K562 (cell line): ENCODE measurements around the gene NR5A2. TPM values are rescaled to one million over a fixed set of nuclear protein-coding genes. Genes with fewer than 3 reads are reported as not detected.

Experiments
- ATF1 ChIP-seq, 2 experiments: fragments of 450-650 bp in 1 of 2; IDR thresholded peaks; 2 replicates each; pipeline ENCODE4 v1.6.1; 2016; ENCODE audit warnings: missing compliant biosample characterization in 1 of 2, missing genetic modification characterization in 1 of 2
- CREM ChIP-seq: IDR thresholded peaks from 2 replicates; pipeline ENCODE4 v1.6.1; 2014; ENCODE audit warnings: antibody characterized with exemption, low read depth
- DPF2 ChIP-seq: fragments of 450-650 bp; IDR thresholded peaks from 2 replicates; pipeline ENCODE4 v1.6.1; 2016
- EGR1 ChIP-seq: fragments of 450-650 bp; conservative IDR thresholded peaks from 2 replicates; pipeline ENCODE4 v1.6.1; 2017; ENCODE audit warnings: mild to moderate bottlenecking
- ESRRA ChIP-seq: fragments of 450-650 bp; IDR thresholded peaks from 2 replicates; pipeline ENCODE4 v1.6.1; 2014; ENCODE audit warnings: low read depth, mild to moderate bottlenecking, moderate library complexity, borderline replicate concordance
- FOXA1 ChIP-seq: fragments of 450-650 bp; IDR thresholded peaks from 2 replicates; pipeline ENCODE4 v1.6.1; 2016; ENCODE audit warnings: mild to moderate bottlenecking, borderline replicate concordance
- FOXJ2 ChIP-seq: fragments of 200-800 bp; sonication (Bioruptor generic); IDR thresholded peaks from 2 replicates; pipeline ENCODE4 v1.6.1; 2016; ENCODE audit warnings: missing genetic modification characterization, missing compliant biosample characterization
- HIVEP1 ChIP-seq: fragments of 250-450 bp; sonication (Bioruptor Pico); IDR thresholded peaks from 2 replicates; pipeline ENCODE4 v1.4.0; 2020; ENCODE audit warnings: mild to moderate bottlenecking
- HNRNPH1 ChIP-seq: fragments of 200-400 bp; formaldehyde crosslinking; optimal IDR thresholded peaks from 2 replicates; pipeline ENCODE3; 2017; ENCODE audit warnings: low read depth, mild to moderate bottlenecking, low read length, moderate library complexity
- KDM2B ChIP-seq: fragments of 250-450 bp; sonication (Bioruptor Pico); IDR thresholded peaks from 2 replicates; pipeline ENCODE4 v1.8.0; 2021; ENCODE audit warnings: mild to moderate bottlenecking, moderate library complexity
- MXI1 ChIP-seq: IDR thresholded peaks from 2 replicates; pipeline ENCODE4 v1.6.1; 2011; ENCODE audit warnings: low read depth, mild to moderate bottlenecking, improper control_type of control experiment, low read length
- NCOA4 ChIP-seq: fragments of 450-650 bp; IDR thresholded peaks from 2 replicates; pipeline ENCODE4 v1.6.1; 2018; ENCODE audit warnings: mild to moderate bottlenecking; ENCODE audit not compliant: partially characterized antibody
- NFRKB ChIP-seq: fragments of 450-650 bp; IDR thresholded peaks from 2 replicates; pipeline ENCODE4 v1.6.1; 2016; ENCODE audit warnings: low read depth
- NKRF ChIP-seq: fragments of 450-650 bp; IDR thresholded peaks from 2 replicates; pipeline ENCODE4 v1.6.1; 2016; ENCODE audit warnings: borderline replicate concordance
- PHF20 ChIP-seq: fragments of 450-650 bp; IDR thresholded peaks from 2 replicates; pipeline ENCODE4 v1.6.1; 2018; ENCODE audit not compliant: partially characterized antibody
- SMAD2 ChIP-seq: fragments of 150-350 bp; IDR thresholded peaks from 2 replicates; pipeline ENCODE4 v1.6.1; 2014; ENCODE audit warnings: low read depth, mild to moderate bottlenecking, low read length
- SNAPC5 ChIP-seq: fragments of 250-450 bp; sonication (Bioruptor Pico); IDR thresholded peaks from 2 replicates; pipeline ENCODE4 v1.8.0; 2021; ENCODE audit warnings: moderate library complexity, mild to moderate bottlenecking, inconsistent platforms
- SRSF1 ChIP-seq: fragments of 200-400 bp; formaldehyde crosslinking; IDR thresholded peaks from 2 replicates; pipeline ENCODE4 v1.6.1; 2017; ENCODE audit warnings: mild to moderate bottlenecking, low read depth, low read length, moderate library complexity
- STAT6 ChIP-seq: sonication (generic); formaldehyde crosslinking; IDR thresholded peaks from 2 replicates; pipeline ENCODE4 v1.8.1; 2023; ENCODE audit warnings: mild to moderate bottlenecking, missing genetic modification reagents
- TCF7 ChIP-seq: sonication (generic); IDR thresholded peaks from 2 replicates; pipeline ENCODE4 v1.6.1; 2016; ENCODE audit warnings: antibody characterized with exemption, borderline replicate concordance
- YY1 ChIP-seq, 3 experiments: IDR thresholded peaks; 2 replicates each; pipeline ENCODE4 v1.6.1; 2011; ENCODE audit warnings: low read length in 2 of 3, mild to moderate bottlenecking in 2 of 3, moderate library complexity in 2 of 3, borderline replicate concordance in 1 of 3, control low read depth in 1 of 3, low read depth in 1 of 3; ENCODE audit not compliant: insufficient read depth in 3 of 3, insufficient replicate concordance in 2 of 3, control insufficient read depth in 1 of 3, insufficient read length in 1 of 3; ENCODE audit errors: extremely low read depth in 1 of 3
- ZNF639 ChIP-seq, 2 experiments: fragments of 200-800 bp in 1 of 2; sonication (Bioruptor generic) in 1 of 2; sonication (generic) in 1 of 2; formaldehyde crosslinking in 1 of 2; IDR thresholded peaks in 1 of 2; conservative IDR thresholded peaks in 1 of 2; 2 replicates each; pipeline versions ENCODE4 v1.5.0 to v1.6.1; 2016 to 2020; ENCODE audit warnings: missing compliant biosample characterization in 1 of 2, missing genetic modification characterization in 1 of 2, missing genetic modification reagents in 1 of 2
- ZNF75A ChIP-seq: fragments of 450-650 bp; formaldehyde crosslinking; IDR thresholded peaks from 2 replicates; pipeline ENCODE4 v1.4.0; 2020; ENCODE audit warnings: mild to moderate bottlenecking
- ZNF785 ChIP-seq: fragments of 250-450 bp; sonication (Bioruptor Pico); IDR thresholded peaks from 2 replicates; pipeline ENCODE4 v1.4.0; 2020; ENCODE audit warnings: mild to moderate bottlenecking
- polyA plus RNA-seq, 8 experiments: library from polyadenylated mRNA; depleted of rRNA in 4 of 8; stranded (reverse) in 5 of 8; unstranded in 3 of 8; fragments of >200 nt; fragmentation: Nextera tagmentation in 2 of 8; fragmentation: Illumina TruSeq in 1 of 8; extraction: Ambion mirVana in 2 of 8; extraction: Trizol in 1 of 8; gene quantifications; 2 replicates each; pipeline versions ENCODE4 v1.2.1 to v1.2.3, GENCODE V29; 2011 to 2014; ENCODE audit warnings: inconsistent platforms in 1 of 8, missing spikeins in 1 of 8
- total RNA-seq, 7 experiments: library from RNA; depleted of rRNA in 6 of 7; stranded (reverse); fragments of >200 nt in 6 of 7; fragmentation: Illumina TruSeq in 2 of 7; extraction: Trizol in 2 of 7; gene quantifications; 2 replicates each; pipeline versions ENCODE4 v1.2.1 to v1.2.3, GENCODE V29; 2011 to 2021; ENCODE audit warnings: low replicate concordance in 1 of 7

NR5A2 gene
- total and polyA plus RNA-seq, 9 of the 15 experiments (the other 6 are each of a cell fraction or from before 2014, with no cell fraction given): 0.13 to 0.40 (median 0.29) TPM

GRCh38 chr1:200176798-200177197 is 149.3 kb downstream of the NR5A2 start (continued):
- no peak for TF ChIP-seq STAT6 (CRISPR knock-in tag)
- 0 out of 2 replicates have a peak, but pooled peaks have one; percentile 8 for TF ChIP-seq DPF2
- no peak for TF ChIP-seq NKRF
- TF ChIP-seq TCF7: no peak
- no peak for TF ChIP-seq PHF20
- TF ChIP-seq FOXA1: no peak
- no peak for TF ChIP-seq KDM2B (CRISPR knock-in tag)
- TF ChIP-seq ZNF785: no peak
- no peak for TF ChIP-seq SNAPC5 (CRISPR knock-in tag)
- TF ChIP-seq NFRKB: no peak
- TF ChIP-seq EGR1: no peak
- TF ChIP-seq SMAD2: no peak
- TF ChIP-seq ATF1 (CRISPR knock-in tag; IDR thresholded peaks at IDR 0.05): no peak
- 0 out of 2 replicates have a peak, but pooled peaks have one; percentile 22 for TF ChIP-seq ATF1 (tag; IDR thresholded peaks at IDR 0.05)
- no peak for TF ChIP-seq NCOA4
- TF ChIP-seq ESRRA: no peak
- peak; percentile 47; the same call in 1 of the 2 replicates for TF ChIP-seq CREM
- 0 out of 2 replicates have a peak, but pooled peaks have one; percentile 50 for TF ChIP-seq FOXJ2
- no peak for TF ChIP-seq ZNF75A (CRISPR knock-in tag)
- TF ChIP-seq SRSF1: no peak
- TF ChIP-seq HNRNPH1: no peak
- no peak for TF ChIP-seq HIVEP1 (CRISPR knock-in tag)
- no peak for TF ChIP-seq ZNF639 (CRISPR knock-in tag; conservative IDR thresholded peaks at IDR 0.05 in 1 of 2, IDR thresholded peaks at IDR 0.05 in 1 of 2)
- TF ChIP-seq MXI1: no peak
- no peak for TF ChIP-seq YY1 (IDR thresholded peaks at IDR 0.05; ENCODE audit: borderline replicate concordance in 1 of 3, control insufficient read depth in 1 of 3, extremely low read depth in 1 of 3, insufficient read depth in 3 of 3, insufficient read length in 1 of 3, insufficient replicate concordance in 2 of 3, low read depth in 1 of 3, low read length in 2 of 3)
